ENCODE measurements around the gene FGF6.

Gene FGF6

GRCh38 chr12:4438834-4439596 lies 6.6 kb downstream of the FGF6 start:
- no peaks in the 10 kb centered on the region for H3K79me2 ChIP-seq (ENCODE audit: insufficient read depth, low read length)
- peak overlapping the region; percentile 86 for H3K27ac ChIP-seq (ENCODE audit: low read length)
- no peak overlapping the region for H3K4me2 ChIP-seq (ENCODE audit: insufficient read depth, low read length)
- no peak for ATAC-seq (ENCODE audit: insufficient read depth, low read depth)
- peaks cover 75% of the 10 kb centered on the region for H3K4me1 ChIP-seq (ENCODE audit: insufficient read depth, low read length)
- no peaks in the 10 kb centered on the region for H4K20me1 ChIP-seq (ENCODE audit: insufficient read depth, low read length)
- DNase-seq: no peak
- H2AFZ ChIP-seq (ENCODE audit: low read depth, low read length): no peak overlapping the region
- no peak for TF ChIP-seq EZH2 (IDR thresholded peaks at IDR 0.05; ENCODE audit: borderline replicate concordance, low read depth, low read length, severe bottlenecking)
- TF ChIP-seq CTCF (IDR thresholded peaks at IDR 0.05; ENCODE audit: borderline replicate concordance, extremely low read depth, low read length, poor library complexity, severe bottlenecking): no peak
- H3K9ac ChIP-seq (ENCODE audit: low read depth, low read length): no peak overlapping the region
- H3K9me3 ChIP-seq (ENCODE audit: insufficient read depth, low read length, severe bottlenecking): no peaks in the 10 kb centered on the region
- H3K27me3 ChIP-seq (ENCODE audit: insufficient read depth, low read length, poor library complexity): no peaks in the 10 kb centered on the region
- no peaks in the 10 kb centered on the region for H3K36me3 ChIP-seq (ENCODE audit: insufficient read depth, low read length)
- H3K4me3 ChIP-seq (ENCODE audit: low read depth in 1 of 2, low read length in 2 of 2): no peak overlapping the region

- Histone ChIP-seq H4K20me1 (ENCODE audit: insufficient read depth, low read length) (no peaks in the 10 kb centered on the region), H3K27ac (ENCODE audit: low read length) (peak overlapping the region; percentile 69), H3K9me3 (ENCODE audit: insufficient read depth, low read length, severe bottlenecking) (no peaks in the 10 kb centered on the region), H3K36me3 (ENCODE audit: insufficient read depth, low read length) (no peaks in the 10 kb centered on the region), H3K27me3 (ENCODE audit: insufficient read depth, low read length, poor library complexity) (no peaks in the 10 kb centered on the region), H3K9ac (ENCODE audit: low read depth, low read length) (no peak overlapping the region), H3K4me1 (ENCODE audit: insufficient read depth, low read length) (peaks cover 48% of the 10 kb centered on the region), H3K4me3 (ENCODE audit: low read depth in 1 of 2, low read length in 2 of 2) (no peak overlapping the region), H3K79me2 (ENCODE audit: insufficient read depth, low read length) (no peaks in the 10 kb centered on the region), H2AFZ (ENCODE audit: low read depth, low read length) (no peak overlapping the region), H3K4me2 (ENCODE audit: insufficient read depth, low read length) (no peak overlapping the region)
- ATAC-seq (ENCODE audit: insufficient read depth, low read depth): no peak
- TF ChIP-seq CTCF (IDR thresholded peaks at IDR 0.05; ENCODE audit: borderline replicate concordance, extremely low read depth, low read length, poor library complexity, severe bottlenecking): no peak
- TF ChIP-seq EZH2 (IDR thresholded peaks at IDR 0.05; ENCODE audit: borderline replicate concordance, low read depth, low read length, severe bottlenecking): no peak
- no peak for DNase-seq
These were observed 10.1 kb downstream of the FGF6 start for GRCh38 chr12:4435537-4435936.

GRCh38 chr12:4434706-4435425 lies 10.7 kb downstream of the FGF6 start:
- TF ChIP-seq CTCF (IDR thresholded peaks at IDR 0.05; ENCODE audit: borderline replicate concordance, extremely low read depth, low read length, poor library complexity, severe bottlenecking) (no peak), EZH2 (IDR thresholded peaks at IDR 0.05; ENCODE audit: borderline replicate concordance, low read depth, low read length, severe bottlenecking) (no peak)
- H4K20me1 ChIP-seq (ENCODE audit: insufficient read depth, low read length): no peaks in the 10 kb centered on the region
- H3K27ac ChIP-seq (ENCODE audit: low read length): peak overlapping the region; percentile 73
- H3K4me3 ChIP-seq (ENCODE audit: low read depth in 1 of 2, low read length in 2 of 2): no peak overlapping the region
- peak; percentile 81 for ATAC-seq (ENCODE audit: insufficient read depth, low read depth)
- peak; percentile 45 for DNase-seq
- no peaks in the 10 kb centered on the region for H3K27me3 ChIP-seq (ENCODE audit: insufficient read depth, low read length, poor library complexity)
- H3K36me3 ChIP-seq (ENCODE audit: insufficient read depth, low read length): no peaks in the 10 kb centered on the region
- H3K9ac ChIP-seq (ENCODE audit: low read depth, low read length): peak overlapping the region; percentile 12; the same call in 1 of the 2 replicates
- peak overlapping the region; percentile 27 for H2AFZ ChIP-seq (ENCODE audit: low read depth, low read length)
- no peaks in the 10 kb centered on the region for H3K79me2 ChIP-seq (ENCODE audit: insufficient read depth, low read length)
- no peak overlapping the region for H3K4me2 ChIP-seq (ENCODE audit: insufficient read depth, low read length)
- H3K4me1 ChIP-seq (ENCODE audit: insufficient read depth, low read length): peaks cover 41% of the 10 kb centered on the region
- no peaks in the 10 kb centered on the region for H3K9me3 ChIP-seq (ENCODE audit: insufficient read depth, low read length, severe bottlenecking)

Measured in DND-41 (cell line).